ENCODE measurements around the gene NRXN3. TPM values are rescaled to one million over a fixed set of nuclear protein-coding genes. Genes with fewer than 3 reads are reported as not detected.
"Not testable (repeated sequence)": the region's sequence is repeated elsewhere in the genome, so short reads cannot be mapped to it uniquely, and the experiment has no call there.

NRXN3 gene
- polyA plus RNA-seq, 1 donor (not counting 4 experiments of a cell fraction or from before 2014, with no cell fraction given): 0.89 TPM

GRCh38 chr14:78566859-78567172 is 396.6 kb downstream of the NRXN3 start:
- FAIRE-seq (no peak), DNase-seq (ENCODE audit: low read depth, low spot score) (no peak)
- no peaks in the 10 kb centered on the region for H3K9me1 ChIP-seq (ENCODE audit: control insufficient read depth, extremely low read depth, insufficient read depth, low read length)
- no peaks in the 10 kb centered on the region for H3K36me3 ChIP-seq (ENCODE audit: control insufficient read depth in 2 of 2, extremely low read depth in 1 of 2, insufficient read depth in 2 of 2, low read length in 2 of 2)
- H3K79me2 ChIP-seq (ENCODE audit: control insufficient read depth, insufficient read depth, low read length): no peaks in the 10 kb centered on the region
- no peak overlapping the region for H3K27ac ChIP-seq (ENCODE audit: control insufficient read depth, insufficient read depth, low read length)
- no peak overlapping the region for H2AFZ ChIP-seq (ENCODE audit: control insufficient read depth, low read length)
- H4K20me1 ChIP-seq (ENCODE audit: control insufficient read depth, extremely low read depth, insufficient read depth, low read length): no peaks in the 10 kb centered on the region
- no peak overlapping the region for H3K9ac ChIP-seq (ENCODE audit: control insufficient read depth, extremely low read depth, insufficient read depth, low read length)
- H3K4me1 ChIP-seq (ENCODE audit: control insufficient read depth, extremely low read depth, insufficient read depth, low read length): no peaks in the 10 kb centered on the region
- no peak overlapping the region for H3K4me3 ChIP-seq (ENCODE audit: control insufficient read depth in 2 of 3, extremely low read depth in 1 of 3, insufficient read depth in 2 of 3, low read depth in 1 of 3, low read length in 3 of 3)
- dilution Hi-C loops (cut with MboI; ENCODE audit: extremely low pct_ligation_motif_present, low sequenced_read_pairs): no loop called here
- no peaks in the 10 kb centered on the region for H3K27me3 ChIP-seq (ENCODE audit: control insufficient read depth, extremely low read depth, insufficient read depth, low read length)
- no peak overlapping the region for H3K4me2 ChIP-seq (ENCODE audit: control insufficient read depth, extremely low read depth, insufficient read depth, low read depth, low read length)
- TF ChIP-seq, protein P1, sequence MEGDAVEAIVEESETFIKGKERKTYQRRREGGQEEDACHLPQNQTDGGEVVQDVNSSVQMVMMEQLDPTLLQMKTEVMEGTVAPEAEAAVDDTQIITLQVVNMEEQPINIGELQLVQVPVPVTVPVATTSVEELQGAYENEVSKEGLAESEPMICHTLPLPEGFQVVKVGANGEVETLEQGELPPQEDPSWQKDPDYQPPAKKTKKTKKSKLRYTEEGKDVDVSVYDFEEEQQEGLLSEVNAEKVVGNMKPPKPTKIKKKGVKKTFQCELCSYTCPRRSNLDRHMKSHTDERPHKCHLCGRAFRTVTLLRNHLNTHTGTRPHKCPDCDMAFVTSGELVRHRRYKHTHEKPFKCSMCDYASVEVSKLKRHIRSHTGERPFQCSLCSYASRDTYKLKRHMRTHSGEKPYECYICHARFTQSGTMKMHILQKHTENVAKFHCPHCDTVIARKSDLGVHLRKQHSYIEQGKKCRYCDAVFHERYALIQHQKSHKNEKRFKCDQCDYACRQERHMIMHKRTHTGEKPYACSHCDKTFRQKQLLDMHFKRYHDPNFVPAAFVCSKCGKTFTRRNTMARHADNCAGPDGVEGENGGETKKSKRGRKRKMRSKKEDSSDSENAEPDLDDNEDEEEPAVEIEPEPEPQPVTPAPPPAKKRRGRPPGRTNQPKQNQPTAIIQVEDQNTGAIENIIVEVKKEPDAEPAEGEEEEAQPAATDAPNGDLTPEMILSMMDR (optimal IDR thresholded peaks at IDR 0.05 in 1 of 3, IDR thresholded peaks at IDR 0.05 in 1 of 3, conservative IDR thresholded peaks at IDR 0.05 in 1 of 3; ENCODE audit: extremely low read depth in 1 of 3, insufficient read depth in 2 of 3, low read length in 3 of 3): no peak
- TF ChIP-seq EZH2 (IDR thresholded peaks at IDR 0.05; ENCODE audit: low read length): no peak
- no peaks in the 10 kb centered on the region for H3K9me3 ChIP-seq (ENCODE audit: control insufficient read depth, low read depth, low read length)

DNA sequence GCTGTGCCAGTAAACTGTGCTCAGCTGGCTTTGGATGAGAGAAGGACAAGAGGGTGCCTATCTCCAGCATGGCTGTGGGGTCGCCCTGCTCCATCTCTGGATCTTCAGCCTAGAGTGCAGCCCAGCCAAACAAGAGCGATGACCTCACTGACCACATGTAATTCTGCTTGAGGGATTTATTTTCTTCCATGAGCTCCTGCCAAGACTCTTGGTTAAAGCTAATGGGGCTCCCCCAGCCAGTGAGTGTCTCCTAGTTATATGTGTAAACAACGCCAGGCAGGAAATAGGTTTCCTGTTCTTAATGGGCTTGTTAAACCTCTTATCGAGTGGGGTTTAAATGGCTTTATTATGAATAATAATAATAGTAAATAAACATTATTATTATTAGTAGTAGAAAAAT is 397.2 kb downstream of the NRXN3 start:
- dilution Hi-C loops (cut with MboI; ENCODE audit: extremely low pct_ligation_motif_present, low sequenced_read_pairs): no loop called here
- H3K36me3 ChIP-seq (ENCODE audit: control insufficient read depth in 2 of 2, extremely low read depth in 1 of 2, insufficient read depth in 2 of 2, low read length in 2 of 2): no peaks in the 10 kb centered on the region
- no peaks in the 10 kb centered on the region for H4K20me1 ChIP-seq (ENCODE audit: control insufficient read depth, extremely low read depth, insufficient read depth, low read length)
- no peaks in the 10 kb centered on the region for H3K9me3 ChIP-seq (ENCODE audit: control insufficient read depth, low read depth, low read length)
- no peaks in the 10 kb centered on the region for H3K27me3 ChIP-seq (ENCODE audit: control insufficient read depth, extremely low read depth, insufficient read depth, low read length)
- H3K27ac ChIP-seq (ENCODE audit: control insufficient read depth, insufficient read depth, low read length): no peak overlapping the region
- no peak for DNase-seq (ENCODE audit: low read depth, low spot score)
- no peak overlapping the region for H3K4me2 ChIP-seq (ENCODE audit: control insufficient read depth, extremely low read depth, insufficient read depth, low read depth, low read length)
- no peak overlapping the region for H3K9ac ChIP-seq (ENCODE audit: control insufficient read depth, extremely low read depth, insufficient read depth, low read length)
- no peaks in the 10 kb centered on the region for H3K4me1 ChIP-seq (ENCODE audit: control insufficient read depth, extremely low read depth, insufficient read depth, low read length)
- H3K9me1 ChIP-seq (ENCODE audit: control insufficient read depth, extremely low read depth, insufficient read depth, low read length): no peaks in the 10 kb centered on the region
- no peak overlapping the region for H3K4me3 ChIP-seq (ENCODE audit: control insufficient read depth in 2 of 3, extremely low read depth in 1 of 3, insufficient read depth in 2 of 3, low read depth in 1 of 3, low read length in 3 of 3)
- no peak for TF ChIP-seq EZH2 (IDR thresholded peaks at IDR 0.05; ENCODE audit: low read length)
- TF ChIP-seq, protein P1 (optimal IDR thresholded peaks at IDR 0.05 in 1 of 3, IDR thresholded peaks at IDR 0.05 in 1 of 3, conservative IDR thresholded peaks at IDR 0.05 in 1 of 3; ENCODE audit: extremely low read depth in 1 of 3, insufficient read depth in 2 of 3, low read length in 3 of 3): no peak
- no peak for FAIRE-seq
- no peaks in the 10 kb centered on the region for H3K79me2 ChIP-seq (ENCODE audit: control insufficient read depth, insufficient read depth, low read length)
- H2AFZ ChIP-seq (ENCODE audit: control insufficient read depth, low read length): no peak overlapping the region

DNA sequence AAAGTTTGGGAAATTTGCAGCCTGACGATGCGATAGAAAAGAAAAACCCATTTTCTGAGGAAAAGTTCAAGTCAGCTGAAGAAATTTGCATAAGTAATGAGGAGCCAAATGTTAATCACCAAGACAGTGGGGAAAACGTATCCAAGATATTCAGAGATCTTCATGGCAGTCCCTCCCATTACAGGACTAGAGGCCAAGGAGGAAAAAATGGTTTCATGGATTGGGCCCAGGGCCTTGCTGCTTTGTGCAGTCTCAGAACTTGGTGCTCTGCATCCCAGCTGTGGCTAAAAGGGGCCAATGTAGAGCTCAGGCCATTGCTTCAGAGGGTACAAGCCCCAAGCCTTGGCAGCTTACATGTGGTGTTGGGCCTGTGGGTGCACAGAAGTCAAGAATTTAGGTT is 403.6 kb downstream of the NRXN3 start:
- H3K79me2 ChIP-seq (ENCODE audit: control insufficient read depth, insufficient read depth, low read length); H3K9me3 ChIP-seq (ENCODE audit: control insufficient read depth, low read depth, low read length); H3K4me3 ChIP-seq (ENCODE audit: control insufficient read depth in 2 of 3, extremely low read depth in 1 of 3, insufficient read depth in 2 of 3, low read depth in 1 of 3, low read length in 3 of 3); H4K20me1 ChIP-seq (ENCODE audit: control insufficient read depth, extremely low read depth, insufficient read depth, low read length); H3K9ac ChIP-seq (ENCODE audit: control insufficient read depth, extremely low read depth, insufficient read depth, low read length); H2AFZ ChIP-seq (ENCODE audit: control insufficient read depth, low read length); H3K27me3 ChIP-seq (ENCODE audit: control insufficient read depth, extremely low read depth, insufficient read depth, low read length); DNase-seq (ENCODE audit: low read depth, low spot score); H3K4me1 ChIP-seq (ENCODE audit: control insufficient read depth, extremely low read depth, insufficient read depth, low read length); FAIRE-seq; H3K27ac ChIP-seq (ENCODE audit: control insufficient read depth, insufficient read depth, low read length); H3K9me1 ChIP-seq (ENCODE audit: control insufficient read depth, extremely low read depth, insufficient read depth, low read length); H3K36me3 ChIP-seq (ENCODE audit: control insufficient read depth in 2 of 2, extremely low read depth in 1 of 2, insufficient read depth in 2 of 2, low read length in 2 of 2); H3K4me2 ChIP-seq (ENCODE audit: control insufficient read depth, extremely low read depth, insufficient read depth, low read depth, low read length); dilution Hi-C loops (cut with MboI; ENCODE audit: extremely low pct_ligation_motif_present, low sequenced_read_pairs): not testable (repeated sequence)
